Measurements from ENCODE around the gene ROM1. TPM values are rescaled to one million over a fixed set of nuclear protein-coding genes. Genes with fewer than 3 reads are reported as not detected.

The ROM1 gene
- total and polyA plus RNA-seq, 2 experiments from 2014 or later = 1.5 to 3.2 TPM

GRCh38 chr11:62601372-62602140 is 11.5 kb upstream of the ROM1 start, which contains the start of gene MTA2:
Gene MTA2, minus strand, starts transcription at chr11:62601865. Its CDS starts 415 bp downstream, at chr11:62601450.
- peak within 1 kb of the TSS; percentile 92 for H3K27ac ChIP-seq
- H3K4me2 ChIP-seq = peak within 1 kb of the TSS; percentile 85
- no peaks in the 10 kb centered on the region for H3K9me3 ChIP-seq (ENCODE audit: low read depth)
- H2AFZ ChIP-seq = peak within 1 kb of the TSS; percentile 64
- no peak for TF ChIP-seq EZH2phosphoT487 (IDR thresholded peaks at IDR 0.05; ENCODE audit: low read depth, severe bottlenecking, unreplicated experiment)
- TF ChIP-seq CTCF (IDR thresholded peaks at IDR 0.05; ENCODE audit: poor library complexity) = no peak
- peaks cover 20% of the 10 kb centered on the region for H3K4me1 ChIP-seq (ENCODE audit: insufficient read depth)
- H3K4me3 ChIP-seq = peak within 1 kb of the TSS; percentile 39
- H3K79me2 ChIP-seq = peaks cover 39% of the 10 kb centered on the region
- H3K27me3 ChIP-seq = no peaks in the 10 kb centered on the region
- no peaks in the 10 kb centered on the region for H3K9me2 ChIP-seq (replicated peaks; ENCODE audit: insufficient read depth)
- 1% methylated on average over 79 of the region's 83 CpGs for WGBS (ENCODE audit: low lambda C conversion rate, missing lambda C conversion rate)
- no peaks in the 10 kb centered on the region for H3K36me3 ChIP-seq (replicated peaks; ENCODE audit: insufficient read depth, low read depth)
- DNase-seq (ENCODE audit: low spot score) = peak; percentile 98
- peaks cover 16% of the 10 kb centered on the region for H4K20me1 ChIP-seq (ENCODE audit: insufficient read depth, poor library complexity, severe bottlenecking)

GRCh38 chr11:62602141-62603071 is 10.7 kb upstream of the ROM1 start:
- Histone ChIP-seq H4K20me1 (ENCODE audit: insufficient read depth, poor library complexity, severe bottlenecking) (peaks cover 16% of the 10 kb centered on the region), H3K4me1 (ENCODE audit: insufficient read depth) (peaks cover 20% of the 10 kb centered on the region), H3K27me3 (no peaks in the 10 kb centered on the region), H3K79me2 (peaks cover 37% of the 10 kb centered on the region), H3K27ac (peak overlapping the region; percentile 81), H3K9me3 (ENCODE audit: low read depth) (no peaks in the 10 kb centered on the region), H2AFZ (peak overlapping the region; percentile 64), H3K36me3 (replicated peaks; ENCODE audit: insufficient read depth, low read depth) (no peaks in the 10 kb centered on the region), H3K9me2 (replicated peaks; ENCODE audit: insufficient read depth) (no peaks in the 10 kb centered on the region), H3K4me2 (peak overlapping the region; percentile 85), H3K4me3 (peak overlapping the region; percentile 18)
- DNase-seq (ENCODE audit: low spot score) = peak; percentile 68
- TF ChIP-seq CTCF (IDR thresholded peaks at IDR 0.05; ENCODE audit: poor library complexity) (peak; percentile 9), EZH2 (IDR thresholded peaks at IDR 0.05; ENCODE audit: borderline replicate concordance) (no peak)
- WGBS (ENCODE audit: low lambda C conversion rate, missing lambda C conversion rate) = 9% methylated on average over 63 of the region's 96 CpGs

DNA sequence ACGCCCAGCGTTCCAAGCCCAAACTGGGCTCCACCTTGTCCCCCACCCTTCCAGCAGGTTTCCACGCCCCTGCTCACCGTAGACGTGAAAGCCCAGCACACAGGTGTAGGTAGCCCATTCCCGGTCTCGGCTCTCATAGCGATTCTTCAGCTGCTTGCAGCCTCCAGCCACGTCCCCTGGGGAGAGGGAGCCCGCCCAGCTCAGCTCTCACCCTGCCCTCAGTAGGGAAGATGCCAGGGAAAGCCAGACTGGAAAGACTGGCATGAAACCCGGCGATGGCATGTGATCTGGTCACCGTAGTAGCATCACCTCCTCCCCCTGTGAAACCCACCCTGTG is 10.0 kb upstream of the ROM1 start:
- H4K20me1 ChIP-seq (ENCODE audit: insufficient read depth, poor library complexity, severe bottlenecking) = peaks cover 16% of the 10 kb centered on the region
- H3K27ac ChIP-seq = no peak overlapping the region
- 70% methylated on average over 10 of the region's 13 CpGs for WGBS (ENCODE audit: low lambda C conversion rate, missing lambda C conversion rate)
- H3K27me3 ChIP-seq = no peaks in the 10 kb centered on the region
- H3K79me2 ChIP-seq = peaks cover 31% of the 10 kb centered on the region
- H3K36me3 ChIP-seq (replicated peaks; ENCODE audit: insufficient read depth, low read depth) = no peaks in the 10 kb centered on the region
- H3K9me3 ChIP-seq (ENCODE audit: low read depth) = no peaks in the 10 kb centered on the region
- no peak overlapping the region for H2AFZ ChIP-seq
- peak overlapping the region; percentile 85 for H3K4me2 ChIP-seq
- no peak for TF ChIP-seq EZH2phosphoT487 (IDR thresholded peaks at IDR 0.05; ENCODE audit: low read depth, severe bottlenecking, unreplicated experiment)
- no peak for TF ChIP-seq EZH2 (IDR thresholded peaks at IDR 0.05; ENCODE audit: borderline replicate concordance)
- TF ChIP-seq CTCF (IDR thresholded peaks at IDR 0.05; ENCODE audit: poor library complexity) = no peak
- no peaks in the 10 kb centered on the region for H3K9me2 ChIP-seq (replicated peaks; ENCODE audit: insufficient read depth)
- H3K4me1 ChIP-seq (ENCODE audit: insufficient read depth) = peaks cover 20% of the 10 kb centered on the region
- DNase-seq (ENCODE audit: low spot score) = no peak
- no peak overlapping the region for H3K4me3 ChIP-seq

Measured in hepatocyte (in vitro differentiated cells).